Trophoblast cell (in vitro differentiated cells and primary cell): ENCODE results near the gene ITGB6.

Experiments
- DNase-seq, 2 donors: peaks; one replicate each; pipeline ENCODE4 v3.0.0-alpha.2; 2016
- H2AFZ ChIP-seq: 2 replicates; pipeline ENCODE4 v1.6.1; 2013; ENCODE audit warnings: low read length, moderate library complexity, mild to moderate bottlenecking; ENCODE audit not compliant: insufficient read depth, poor library complexity
- H2AK5ac ChIP-seq: 2 replicates; pipeline ENCODE4 v1.6.1; 2013; ENCODE audit warnings: mild to moderate bottlenecking, low read length
- H2BK120ac ChIP-seq: 2 replicates; pipeline ENCODE4 v1.6.1; 2013; ENCODE audit warnings: low read length, mild to moderate bottlenecking, moderate library complexity; ENCODE audit not compliant: insufficient read depth, poor library complexity
- H2BK12ac ChIP-seq: 2 replicates; pipeline ENCODE4 v1.6.1; 2013; ENCODE audit warnings: mild to moderate bottlenecking, low read length, moderate library complexity
- H2BK5ac ChIP-seq: 2 replicates; pipeline ENCODE4 v1.6.1; 2013; ENCODE audit warnings: low read length, low read depth, moderate library complexity, mild to moderate bottlenecking; ENCODE audit not compliant: poor library complexity
- H3K14ac ChIP-seq: 2 replicates; pipeline ENCODE4 v1.6.1; 2013; ENCODE audit warnings: mild to moderate bottlenecking, low read length
- H3K18ac ChIP-seq: 2 replicates; pipeline ENCODE4 v1.6.1; 2013; ENCODE audit warnings: mild to moderate bottlenecking, low read length
- H3K23ac ChIP-seq: 2 replicates; pipeline ENCODE4 v1.6.1; 2013; ENCODE audit warnings: low read length
- H3K27ac ChIP-seq: 2 replicates; pipeline ENCODE4 v1.5.1; 2013; ENCODE audit warnings: low read depth, mild to moderate bottlenecking, inconsistent platforms, low read length, moderate library complexity
- H3K27me3 ChIP-seq: 2 replicates; pipeline ENCODE4 v1.6.1; 2013; ENCODE audit warnings: inconsistent platforms, mild to moderate bottlenecking, low read length, moderate library complexity; ENCODE audit not compliant: insufficient read depth
- H3K36me3 ChIP-seq, 2 experiments: 1 replicate in 1 of 2; 2 replicates in 1 of 2; pipeline ENCODE4 v1.6.1; 2013; ENCODE audit warnings: low read length in 2 of 2, mild to moderate bottlenecking in 2 of 2, moderate library complexity in 1 of 2; ENCODE audit not compliant: insufficient read depth in 2 of 2, control insufficient read depth in 1 of 2
- H3K4ac ChIP-seq: 2 replicates; pipeline ENCODE4 v1.6.1; 2013; ENCODE audit warnings: low read depth, mild to moderate bottlenecking, low read length, moderate library complexity
- H3K4me1 ChIP-seq, 2 experiments: 1 replicate in 1 of 2; 2 replicates in 1 of 2; pipeline ENCODE4 v1.6.1; 2013; ENCODE audit warnings: low read length in 2 of 2, mild to moderate bottlenecking in 2 of 2, moderate library complexity in 1 of 2; ENCODE audit not compliant: insufficient read depth in 2 of 2, control insufficient read depth in 1 of 2
- H3K4me2 ChIP-seq: 2 replicates; pipeline ENCODE4 v1.6.1; 2013; ENCODE audit warnings: inconsistent platforms, mild to moderate bottlenecking, low read length, moderate library complexity
- H3K4me3 ChIP-seq: 2 replicates; pipeline ENCODE4 v1.5.1; 2013; ENCODE audit warnings: mild to moderate bottlenecking, low read depth, low read length, inconsistent platforms
- H3K79me1 ChIP-seq: one replicate; pipeline ENCODE4 v1.6.1; 2013; ENCODE audit warnings: low read length
- H3K79me2 ChIP-seq: 2 replicates; pipeline ENCODE4 v1.6.1; 2013; ENCODE audit warnings: low read length, mild to moderate bottlenecking; ENCODE audit not compliant: control insufficient read depth, insufficient read depth, poor library complexity
- H3K9ac ChIP-seq: 2 replicates; pipeline ENCODE4 v1.6.1; 2013; ENCODE audit warnings: mild to moderate bottlenecking, low read length
- H3K9me3 ChIP-seq: 2 replicates; pipeline ENCODE4 v1.6.1; 2013; ENCODE audit warnings: low read depth, mild to moderate bottlenecking, control low read depth, inconsistent platforms, low read length; ENCODE audit not compliant: insufficient read depth
- H4K12ac ChIP-seq: 2 replicates; pipeline ENCODE4 v1.6.1; 2013; ENCODE audit warnings: low read depth, mild to moderate bottlenecking, low read length, moderate library complexity
- H4K8ac ChIP-seq: 2 replicates; pipeline ENCODE4 v1.6.1; 2013; ENCODE audit warnings: low read depth, mild to moderate bottlenecking, low read length, moderate library complexity
- H4K91ac ChIP-seq: one replicate; pipeline ENCODE4 v1.6.1; 2013; ENCODE audit warnings: low read depth, mild to moderate bottlenecking, low read length, moderate library complexity
- WGBS: extraction: QIAGEN DNeasy Blood & Tissue Kit; methylation state at CpG from one replicate; pipeline ENCODE4 v1.1.7; 2013; ENCODE audit warnings: missing lambda C conversion rate; ENCODE audit not compliant: insufficient read length, insufficient coverage; ENCODE audit errors: extremely low coverage; 5-methylcytosine and 5-hydroxymethylcytosine counted together

The ITGB6 gene

DNA sequence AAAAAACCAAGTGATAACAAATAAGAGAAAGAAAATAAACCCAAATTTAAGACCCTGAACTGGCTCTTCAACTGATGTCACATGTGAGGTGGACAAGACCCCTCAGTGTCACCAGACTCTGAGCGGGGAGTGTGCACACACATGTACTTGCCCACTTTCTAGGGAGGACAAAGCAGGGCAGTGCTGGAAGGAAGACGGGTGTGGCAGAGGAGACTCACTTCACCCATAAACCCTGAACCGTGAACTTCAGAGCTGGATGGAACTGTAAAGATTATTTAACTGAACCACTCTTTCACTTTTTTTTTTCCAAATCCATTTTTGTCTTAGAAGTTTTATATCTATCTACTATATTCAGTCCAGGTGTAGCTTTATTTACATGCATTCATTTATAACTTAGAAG lies 149.9 kb downstream of the ITGB6 start:
- no peak overlapping the region for H2BK120ac ChIP-seq
- no peak overlapping the region for H2BK5ac ChIP-seq
- no peak overlapping the region for H4K12ac ChIP-seq
- H2BK12ac ChIP-seq: no peak overlapping the region
- no peak overlapping the region for H3K9ac ChIP-seq
- no CpG with 5 or more reads among the region's 3 CpGs for WGBS
- no peak overlapping the region for H3K4me3 ChIP-seq
- H3K27ac ChIP-seq: no peak overlapping the region
- H3K4me2 ChIP-seq: no peak overlapping the region
- no peak overlapping the region for H3K18ac ChIP-seq
- DNase-seq: no peak
- H3K79me1 ChIP-seq: no peaks in the 10 kb centered on the region
- no peak overlapping the region for H2AFZ ChIP-seq
- H3K9me3 ChIP-seq: no peaks in the 10 kb centered on the region
- H3K27me3 ChIP-seq: no peaks in the 10 kb centered on the region
- H3K4me1 ChIP-seq: no peaks in the 10 kb centered on the region
- no peak overlapping the region for H4K8ac ChIP-seq
- H3K14ac ChIP-seq: no peak overlapping the region
- no peak overlapping the region for H3K23ac ChIP-seq
- no peak overlapping the region for H4K91ac ChIP-seq
- H3K36me3 ChIP-seq: no peaks in the 10 kb centered on the region
- no peak overlapping the region for H3K4ac ChIP-seq
- no peaks in the 10 kb centered on the region for H3K79me2 ChIP-seq
- H2AK5ac ChIP-seq: no peak overlapping the region
